ENCODE data around the gene LACRT. TPM values are rescaled to one million over a fixed set of nuclear protein-coding genes. Genes with fewer than 3 reads are reported as not detected.

The LACRT gene, protein sequence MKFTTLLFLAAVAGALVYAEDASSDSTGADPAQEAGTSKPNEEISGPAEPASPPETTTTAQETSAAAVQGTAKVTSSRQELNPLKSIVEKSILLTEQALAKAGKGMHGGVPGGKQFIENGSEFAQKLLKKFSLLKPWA
- not detected in 2 replicates for polyA plus RNA-seq (2012; rRNA removed)
- polyA plus RNA-seq (2012; cell fraction: cytosol; rRNA removed), result not detected in 2 replicates
- not detected in 2 replicates for polyA plus RNA-seq (2012; cell fraction: nucleus; rRNA removed)

DNA sequence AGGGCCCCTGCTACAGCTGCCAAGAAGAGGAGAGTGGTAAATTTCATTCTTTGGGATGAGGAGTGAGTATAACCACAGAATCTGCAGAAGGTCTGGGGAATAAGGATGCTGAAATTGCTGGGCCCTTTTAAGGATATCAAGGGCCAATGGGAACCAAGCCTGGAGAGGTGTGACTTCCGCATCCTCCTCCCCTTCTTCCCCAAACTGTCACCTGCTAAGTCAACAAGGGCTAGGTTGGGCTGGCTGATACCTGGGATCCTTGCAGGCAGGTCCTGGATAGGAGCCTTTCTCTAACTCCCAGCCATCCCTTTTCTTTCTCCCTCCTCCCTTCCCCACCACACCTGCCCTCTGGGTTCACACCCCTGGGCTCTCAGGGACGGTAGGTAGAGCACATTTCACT lies at the start of gene LACRT:
Gene LACRT, minus strand, starts transcription at position 101 of the 400 bp plus-strand sequence. Its CDS starts 54 bp downstream, at position 47.
- WGBS (ENCODE audit: low lambda C conversion rate), result 8% methylated on average over 2 of the region's 2 CpGs
- ChIA-PET CTCF (no interaction called here), POLR2A (no interaction called here)
- H3K9me3 ChIP-seq, result no peaks in the 10 kb centered on the region
- no peaks in the 10 kb centered on the region for H3K79me2 ChIP-seq (ENCODE audit: insufficient read depth)
- no peak for TF ChIP-seq ELF1 (IDR thresholded peaks at IDR 0.05)
- TF ChIP-seq NFIC (IDR thresholded peaks at IDR 0.05; ENCODE audit: borderline replicate concordance), result no peak
- no peak for TF ChIP-seq CTCF (IDR thresholded peaks at IDR 0.05)
- TF ChIP-seq CHD2 (IDR thresholded peaks at IDR 0.05; ENCODE audit: low read length, partially characterized antibody), result no peak
- TF ChIP-seq TCF12 (IDR thresholded peaks at IDR 0.05), result no peak
- no peak for TF ChIP-seq RXRA (IDR thresholded peaks at IDR 0.05; ENCODE audit: borderline replicate concordance, low read depth)
- TF ChIP-seq MXI1 (IDR thresholded peaks at IDR 0.05; ENCODE audit: low read depth, low read length), result no peak
- TF ChIP-seq FOXJ3 (CRISPR knock-in tag; IDR thresholded peaks at IDR 0.05), result no peak
- TF ChIP-seq, protein P1, sequence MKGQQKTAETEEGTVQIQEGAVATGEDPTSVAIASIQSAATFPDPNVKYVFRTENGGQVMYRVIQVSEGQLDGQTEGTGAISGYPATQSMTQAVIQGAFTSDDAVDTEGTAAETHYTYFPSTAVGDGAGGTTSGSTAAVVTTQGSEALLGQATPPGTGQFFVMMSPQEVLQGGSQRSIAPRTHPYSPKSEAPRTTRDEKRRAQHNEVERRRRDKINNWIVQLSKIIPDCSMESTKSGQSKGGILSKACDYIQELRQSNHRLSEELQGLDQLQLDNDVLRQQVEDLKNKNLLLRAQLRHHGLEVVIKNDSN (IDR thresholded peaks at IDR 0.05; ENCODE audit: borderline replicate concordance, low read depth), result no peak
- TF ChIP-seq JUND (IDR thresholded peaks at IDR 0.05), result no peak
- no peak for TF ChIP-seq RFX5 (IDR thresholded peaks at IDR 0.05; ENCODE audit: low read length)
- no peaks in the 10 kb centered on the region for H4K20me1 ChIP-seq (ENCODE audit: insufficient read depth)
- no peaks in the 10 kb centered on the region for H3F3A ChIP-seq (replicated peaks; ENCODE audit: insufficient read depth)
- H3K27me3 ChIP-seq (ENCODE audit: insufficient read depth), result peaks cover 11% of the 10 kb centered on the region; the same call in 1 of the 2 replicates
- DNase-seq, result no peak
- H3K36me3 ChIP-seq (replicated peaks in 1 of 2; ENCODE audit: control insufficient read depth in 1 of 2, insufficient read depth in 2 of 2, low read length in 1 of 2), result no peaks in the 10 kb centered on the region
- no peak within 1 kb of the TSS for H3K4me2 ChIP-seq
- H3K27ac ChIP-seq (ENCODE audit: low read depth in 2 of 2, low read length in 1 of 2), result no peak within 1 kb of the TSS
- no peak within 1 kb of the TSS for H3K9ac ChIP-seq
- H3K9me2 ChIP-seq, result no peaks in the 10 kb centered on the region
- no peaks in the 10 kb centered on the region for H3K4me1 ChIP-seq (ENCODE audit: control insufficient read depth in 1 of 2, insufficient read depth in 2 of 2, low read depth in 1 of 2, low read length in 1 of 2)
- no peak within 1 kb of the TSS for H2AFZ ChIP-seq (ENCODE audit: low read depth)
- H3K4me3 ChIP-seq (ENCODE audit: low read depth in 2 of 2, low read length in 1 of 2), result no peak within 1 kb of the TSS

DNA sequence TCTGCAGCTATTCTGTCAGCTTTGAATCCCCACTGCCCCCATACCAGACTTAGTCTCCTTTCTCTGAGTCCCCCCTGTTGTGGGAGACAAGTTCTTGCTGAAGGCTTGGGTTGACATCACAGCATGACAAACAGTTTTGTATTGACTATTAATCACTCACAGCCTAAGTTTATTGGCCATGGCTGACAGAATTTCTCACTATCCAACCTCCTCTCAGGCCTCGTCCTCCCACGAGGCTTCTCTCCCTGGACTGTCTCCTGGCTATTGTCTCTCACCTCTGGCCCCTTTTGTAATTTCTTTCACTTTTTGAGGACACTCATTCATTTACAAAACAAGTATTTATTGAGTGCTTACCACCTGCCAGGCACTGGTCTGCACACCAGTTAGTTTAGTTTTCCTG lies 48.7 kb upstream of the LACRT start:
- WGBS (ENCODE audit: low lambda C conversion rate), result 0% methylated on average over 2 of the region's 2 CpGs
- H3K9me2 ChIP-seq, result no peaks in the 10 kb centered on the region
- DNase-seq, result no peak
- H3K9me3 ChIP-seq, result no peaks in the 10 kb centered on the region
- no peaks in the 10 kb centered on the region for H3K79me2 ChIP-seq (ENCODE audit: insufficient read depth)
- H3K4me2 ChIP-seq, result no peak overlapping the region
- no peaks in the 10 kb centered on the region for H3K4me1 ChIP-seq (ENCODE audit: control insufficient read depth in 1 of 2, insufficient read depth in 2 of 2, low read depth in 1 of 2, low read length in 1 of 2)
- H3K9ac ChIP-seq, result no peak overlapping the region
- H4K20me1 ChIP-seq (ENCODE audit: insufficient read depth), result no peaks in the 10 kb centered on the region
- CTCF ChIA-PET, result no interaction called here
- H3K27me3 ChIP-seq (ENCODE audit: insufficient read depth), result peaks cover 8% of the 10 kb centered on the region; the same call in 1 of the 2 replicates
- no peaks in the 10 kb centered on the region for H3K36me3 ChIP-seq (replicated peaks in 1 of 2; ENCODE audit: control insufficient read depth in 1 of 2, insufficient read depth in 2 of 2, low read length in 1 of 2)
- H3K27ac ChIP-seq (ENCODE audit: low read depth in 2 of 2, low read length in 1 of 2), result no peak overlapping the region
- H3F3A ChIP-seq (replicated peaks; ENCODE audit: insufficient read depth), result no peaks in the 10 kb centered on the region
- POLR2A ChIA-PET, result no interaction called here
- H2AFZ ChIP-seq (ENCODE audit: low read depth), result no peak overlapping the region
- H3K4me3 ChIP-seq (ENCODE audit: low read depth in 2 of 2, low read length in 1 of 2), result no peak overlapping the region
- TF ChIP-seq RAD21 (IDR thresholded peaks at IDR 0.05; ENCODE audit: low read length) (no peak), TAF1 (IDR thresholded peaks at IDR 0.05; ENCODE audit: borderline replicate concordance, low read depth, low read length) (no peak), SMC3 (IDR thresholded peaks at IDR 0.05; ENCODE audit: low read depth, low read length) (no peak), PBX3 (IDR thresholded peaks at IDR 0.05) (no peak), FOSL2 (IDR thresholded peaks at IDR 0.05; ENCODE audit: borderline replicate concordance, low read depth) (no peak), EP300 (IDR thresholded peaks at IDR 0.05; ENCODE audit: borderline replicate concordance in 1 of 2, low read depth in 1 of 2, low read length in 1 of 2) (no peak), EZH2phosphoT487 (IDR thresholded peaks at IDR 0.05; ENCODE audit: borderline replicate concordance, low read depth) (no peak), MXI1 (IDR thresholded peaks at IDR 0.05; ENCODE audit: low read depth, low read length) (no peak), JUND (IDR thresholded peaks at IDR 0.05) (no peak), USF2 (IDR thresholded peaks at IDR 0.05; ENCODE audit: borderline replicate concordance, low read depth, low read length) (no peak), RCOR1 (IDR thresholded peaks at IDR 0.05; ENCODE audit: low read length) (no peak), NRF1 (IDR thresholded peaks at IDR 0.05; ENCODE audit: low read depth, low read length) (no peak)
- TF ChIP-seq, protein P2, sequence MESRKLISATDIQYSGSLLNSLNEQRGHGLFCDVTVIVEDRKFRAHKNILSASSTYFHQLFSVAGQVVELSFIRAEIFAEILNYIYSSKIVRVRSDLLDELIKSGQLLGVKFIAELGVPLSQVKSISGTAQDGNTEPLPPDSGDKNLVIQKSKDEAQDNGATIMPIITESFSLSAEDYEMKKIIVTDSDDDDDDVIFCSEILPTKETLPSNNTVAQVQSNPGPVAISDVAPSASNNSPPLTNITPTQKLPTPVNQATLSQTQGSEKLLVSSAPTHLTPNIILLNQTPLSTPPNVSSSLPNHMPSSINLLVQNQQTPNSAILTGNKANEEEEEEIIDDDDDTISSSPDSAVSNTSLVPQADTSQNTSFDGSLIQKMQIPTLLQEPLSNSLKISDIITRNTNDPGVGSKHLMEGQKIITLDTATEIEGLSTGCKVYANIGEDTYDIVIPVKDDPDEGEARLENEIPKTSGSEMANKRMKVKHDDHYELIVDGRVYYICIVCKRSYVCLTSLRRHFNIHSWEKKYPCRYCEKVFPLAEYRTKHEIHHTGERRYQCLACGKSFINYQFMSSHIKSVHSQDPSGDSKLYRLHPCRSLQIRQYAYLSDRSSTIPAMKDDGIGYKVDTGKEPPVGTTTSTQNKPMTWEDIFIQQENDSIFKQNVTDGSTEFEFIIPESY (IDR thresholded peaks at IDR 0.05; ENCODE audit: borderline replicate concordance, low read depth), result no peak

Measured in SK-N-SH (cell line).